Heart left ventricle (tissue), 13 donors: ENCODE measurements around the gene CLEC16A.

ENCODE experiments used
- CTCF ChIP-seq, 12 donors: fragments of 200-600 bp; sonication (generic) in 4 of 12; IDR thresholded peaks; one replicate each; pipeline versions ENCODE4 v1.5.0 to v1.8.0; 2018 to 2022; ENCODE audit warnings: antibody characterized with exemption in 12 of 12, mild to moderate bottlenecking in 5 of 12
- POLR2A ChIP-seq, 2 donors: fragments of 450-650 bp; IDR thresholded peaks; one replicate each; pipeline ENCODE4 v1.6.1; 2017; ENCODE audit warnings: antibody characterized with exemption in 2 of 2, mild to moderate bottlenecking in 2 of 2, moderate library complexity in 2 of 2
- donor health status: ischemic (EF 13 %, LVEDD 7.1; RV severe dilation, severe dysfunction).
- donor health status: DM: no; HTN: yes; CAD: no.
- donor health status: DM: no; HTN: no; CAD: no.
- donor health status: ischemic (EF 25% LVEDD 6.9; RV normal size, moderate dysfunction).
- donor health status: ischemic (EF 25% LVEDD 5.7; RV mildly dilated, moderate dysfunction).
- donor health status: ischemic (EF 35%, LVEDD 5.7; RV mildly dilated, moderate dysfunction).
- donor health status: nonischemic (EF 11% LVEDD 7.7; RV severe dilation, severe dysfunction).
- donor health status: DM: yes; HTN: yes; CAD: no.
- donor health status: PGD.
- donor health status: ischemic (EF 29% LVEDD 5.4; RV normal size, mild dysfunction).
- donor health status: nonischemic (EF 23%, LVEDD 6.1; RV moderate dilation, normal function).

- TF ChIP-seq CTCF (IDR thresholded peaks at IDR 0.05) (no peak), POLR2A (IDR thresholded peaks at IDR 0.05) (no peak)
These were observed 33.8 kb downstream of the CLEC16A start for GRCh38 chr16:10978124-10978523.
